Measurements from ENCODE around the gene GCNT2.

- TF ChIP-seq POLR2A (IDR thresholded peaks at IDR 0.05), result no peak
- no peak for TF ChIP-seq POLR2AphosphoS5 (IDR thresholded peaks at IDR 0.05; ENCODE audit: insufficient read depth in 1 of 2, low read depth in 1 of 2)
- no peak for TF ChIP-seq CTCF (IDR thresholded peaks at IDR 0.05)
Measured at GRCh38 chr6:10597499-10598001, 76.4 kb downstream of the GCNT2 start.
